GM23338 (cell line): ENCODE measurements around the gene CYS1. TPM values are rescaled to one million over a fixed set of nuclear protein-coding genes. Genes with fewer than 3 reads are reported as not detected.

Source experiments
- ATAC-seq: fragments of 200-7000 bp; cut with Tn5 transposase; 3 replicates; pipeline ENCODE4 v1.9.1; 2020
- DNase-seq: peaks from one replicate; pipeline ENCODE4 v3.0.0-alpha.2; 2015; ENCODE audit warnings: low spot score
- H2AFZ ChIP-seq: fragments of 200-600 bp; sonication (generic); 2 replicates; pipeline ENCODE4 v1.8.0; 2016; ENCODE audit warnings: antibody characterized with exemption, mild to moderate bottlenecking, moderate library complexity
- H3F3A ChIP-seq: fragments of 200-600 bp; sonication (generic); replicated peaks from 2 replicates; pipeline ENCODE4 v1.8.0; 2017; ENCODE audit warnings: antibody characterized with exemption, mixed run types, low read depth
- H3K27ac ChIP-seq: fragments of 200-600 bp; sonication (generic); 2 replicates; pipeline ENCODE4 v1.6.1; 2016; ENCODE audit warnings: low read depth
- H3K27me3 ChIP-seq: fragments of 200-600 bp; sonication (generic); 2 replicates; pipeline ENCODE4 v1.8.0; 2016; ENCODE audit warnings: mild to moderate bottlenecking, mixed run types, moderate library complexity; ENCODE audit not compliant: insufficient read depth
- H3K36me3 ChIP-seq: fragments of 200-600 bp; sonication (generic); 2 replicates; pipeline ENCODE4 v1.8.0; 2016; ENCODE audit warnings: mild to moderate bottlenecking; ENCODE audit not compliant: insufficient read depth
- H3K4me1 ChIP-seq: fragments of 200-600 bp; sonication (generic); 2 replicates; pipeline ENCODE4 v1.8.0; 2016; ENCODE audit warnings: mild to moderate bottlenecking, moderate library complexity; ENCODE audit not compliant: insufficient read depth
- H3K4me2 ChIP-seq: fragments of 200-600 bp; sonication (generic); 2 replicates; pipeline ENCODE4 v1.7.1; 2017; ENCODE audit warnings: mixed run types
- H3K4me3 ChIP-seq: fragments of 200-600 bp; sonication (generic); 2 replicates; pipeline ENCODE4 v1.6.1; 2016; ENCODE audit warnings: mixed run types
- H3K79me2 ChIP-seq: fragments of 200-600 bp; sonication (generic); replicated peaks from 2 replicates; pipeline ENCODE4 v1.8.0; 2017; ENCODE audit warnings: mild to moderate bottlenecking; ENCODE audit not compliant: insufficient read depth
- H3K9me2 ChIP-seq: fragments of 200-600 bp; sonication (generic); 2 replicates; pipeline ENCODE4 v1.8.0; 2017; ENCODE audit not compliant: insufficient read depth
- H4K20me1 ChIP-seq: fragments of 200-600 bp; sonication (generic); replicated peaks from 2 replicates; pipeline ENCODE4 v1.8.0; 2017; ENCODE audit warnings: mild to moderate bottlenecking; ENCODE audit not compliant: insufficient read depth
- H3K27ac Mint-ChIP-seq: 2 replicates; pipeline ENCODE4 v1.8.0; 2020; ENCODE audit warnings: inconsistent platforms, mild to moderate bottlenecking, moderate library complexity, mixed read lengths
- H3K27me3 Mint-ChIP-seq: 3 replicates; pipeline ENCODE4 v1.8.0; 2022; ENCODE audit warnings: low read depth, mild to moderate bottlenecking, moderate library complexity, mixed read lengths, inconsistent platforms; ENCODE audit not compliant: insufficient read depth, poor library complexity
- H3K36me3 Mint-ChIP-seq: 3 replicates; pipeline ENCODE4 v1.8.0; 2021; ENCODE audit warnings: low read depth, mild to moderate bottlenecking, inconsistent platforms, moderate library complexity, mixed read lengths
- H3K4me1 Mint-ChIP-seq: 3 replicates; pipeline ENCODE4 v1.8.0; 2020; ENCODE audit warnings: mild to moderate bottlenecking, inconsistent platforms, mixed read lengths
- H3K4me3 Mint-ChIP-seq: 3 replicates; pipeline ENCODE4 v1.8.0; 2021; ENCODE audit warnings: moderate library complexity, mild to moderate bottlenecking, inconsistent platforms, mixed read lengths
- H3K9me3 Mint-ChIP-seq: 3 replicates; pipeline ENCODE4 v1.8.0; 2020; ENCODE audit warnings: moderate library complexity, mild to moderate bottlenecking, inconsistent platforms, mixed read lengths
- EZH2 ChIP-seq: fragments of 200-600 bp; sonication (generic); IDR thresholded peaks from one replicate; pipeline ENCODE4 v1.8.0; 2017; ENCODE audit warnings: antibody characterized with exemption, mild to moderate bottlenecking, low read depth; ENCODE audit not compliant: unreplicated experiment
- JUNB ChIP-seq: IDR thresholded peaks from one replicate; pipeline ENCODE4 v1.6.1; 2016; ENCODE audit warnings: antibody characterized with exemption; ENCODE audit not compliant: unreplicated experiment
- POLR2AphosphoS5 ChIP-seq: IDR thresholded peaks from 2 replicates; pipeline ENCODE4 v1.6.1; 2016; ENCODE audit warnings: antibody characterized with exemption, low read depth
- STAT1 ChIP-seq: IDR thresholded peaks from one replicate; pipeline ENCODE4 v1.6.1; 2016; ENCODE audit warnings: antibody characterized with exemption; ENCODE audit not compliant: unreplicated experiment
- ZNF462 ChIP-seq: fragments of 250-450 bp; sonication (Bioruptor Pico); IDR thresholded peaks from 2 replicates; pipeline ENCODE4 v1.5.0; 2020; ENCODE audit warnings: mild to moderate bottlenecking, moderate library complexity
- polyA plus RNA-seq: library from polyadenylated mRNA; unstranded; fragments of >200 nt; fragmentation: Nextera tagmentation; extraction: Ambion mirVana; gene quantifications from 2 replicates; pipeline ENCODE4 v1.2.1, GENCODE V29; 2016
- total RNA-seq: library from RNA; depleted of rRNA; stranded (reverse); fragments of >200 nt; shearing (Covaris generic); gene quantifications from 2 replicates; pipeline ENCODE4 v1.2.3, GENCODE V29; 2014
- TF ChIP-seq, protein P1 (sequence below): IDR thresholded peaks from 2 replicates; pipeline ENCODE4 v1.6.1; 2016; ENCODE audit warnings: antibody characterized with exemption

CYS1 gene
- total and polyA plus RNA-seq, 2 experiments from 2014 or later = 0.31 to 0.32 TPM

DNA sequence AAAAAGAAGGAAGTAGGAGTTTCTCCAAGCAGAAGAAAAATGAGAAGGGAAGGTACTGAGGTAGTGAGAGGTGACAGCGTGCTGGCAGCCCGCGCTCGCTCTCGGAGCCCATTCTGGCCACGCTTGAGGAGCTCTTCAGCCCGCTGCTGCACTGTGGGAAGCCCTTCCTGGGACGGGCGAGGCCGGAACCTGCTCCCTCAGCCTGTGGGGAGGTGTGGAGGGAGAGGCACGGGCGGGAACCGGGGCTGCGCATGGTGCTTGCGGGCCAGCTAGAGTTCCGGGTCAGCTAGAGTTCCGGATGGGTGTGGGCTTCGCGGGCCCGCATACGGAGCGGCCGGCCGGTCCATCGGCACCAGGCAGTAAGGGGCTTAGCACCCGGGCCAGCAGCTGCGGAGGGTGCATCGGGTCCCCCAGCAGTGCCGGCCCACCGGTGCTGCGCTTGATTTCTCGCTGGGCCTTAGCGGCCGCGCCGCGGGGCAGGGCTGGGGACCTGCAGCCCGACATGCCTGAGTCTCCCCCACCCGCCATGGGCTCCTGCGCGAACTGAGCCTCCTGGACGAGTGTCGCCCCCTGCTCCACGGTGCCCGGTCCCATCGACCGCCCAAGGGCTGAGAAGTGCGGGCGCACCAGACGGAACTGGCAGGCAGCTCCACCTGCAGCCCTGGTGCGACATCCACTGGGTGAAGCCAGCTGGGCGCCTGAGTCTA lies 11.1 kb upstream of the CYS1 start:
- no peaks in the 10 kb centered on the region for H3F3A ChIP-seq
- Mint-ChIP-seq H3K4me1 (peaks cover 21% of the 10 kb centered on the region), H3K27ac (no peak overlapping the region), H3K4me3 (no peak overlapping the region), H3K9me3 (0 out of 3 replicates have a peak, but pooled peaks cover 8% of the 10 kb centered on the region), H3K27me3 (peaks cover 5% of the 10 kb centered on the region), H3K36me3 (no peaks in the 10 kb centered on the region)
- peak; percentile 76 for ATAC-seq
- TF ChIP-seq JUNB = no peak
- TF ChIP-seq, protein P1, sequence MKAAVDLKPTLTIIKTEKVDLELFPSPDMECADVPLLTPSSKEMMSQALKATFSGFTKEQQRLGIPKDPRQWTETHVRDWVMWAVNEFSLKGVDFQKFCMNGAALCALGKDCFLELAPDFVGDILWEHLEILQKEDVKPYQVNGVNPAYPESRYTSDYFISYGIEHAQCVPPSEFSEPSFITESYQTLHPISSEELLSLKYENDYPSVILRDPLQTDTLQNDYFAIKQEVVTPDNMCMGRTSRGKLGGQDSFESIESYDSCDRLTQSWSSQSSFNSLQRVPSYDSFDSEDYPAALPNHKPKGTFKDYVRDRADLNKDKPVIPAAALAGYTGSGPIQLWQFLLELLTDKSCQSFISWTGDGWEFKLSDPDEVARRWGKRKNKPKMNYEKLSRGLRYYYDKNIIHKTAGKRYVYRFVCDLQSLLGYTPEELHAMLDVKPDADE = no peak
- TF ChIP-seq ZNF462 (CRISPR knock-in tag) = no peak
- TF ChIP-seq POLR2AphosphoS5 = no peak
- no peak for TF ChIP-seq EZH2
- TF ChIP-seq STAT1 = no peak
- no peak overlapping the region for H3K4me3 ChIP-seq
- peak; percentile 27 for DNase-seq
- H3K79me2 ChIP-seq = no peaks in the 10 kb centered on the region
- H3K27ac ChIP-seq = no peak overlapping the region
- H2AFZ ChIP-seq = peak overlapping the region; percentile 80
- no peaks in the 10 kb centered on the region for H3K36me3 ChIP-seq
- no peaks in the 10 kb centered on the region for H4K20me1 ChIP-seq
- H3K9me2 ChIP-seq = no peaks in the 10 kb centered on the region
- no peaks in the 10 kb centered on the region for H3K27me3 ChIP-seq
- H3K4me1 ChIP-seq = no peaks in the 10 kb centered on the region; the same call in 1 of the 2 replicates
- no peak overlapping the region for H3K4me2 ChIP-seq
